ENCODE data around the gene ULK4. TPM values are rescaled to one million over a fixed set of nuclear protein-coding genes. Genes with fewer than 3 reads are reported as not detected.
"Not testable (repeated sequence)": the region's sequence is repeated elsewhere in the genome, so short reads cannot be mapped to it uniquely, and the experiment has no call there.

Gene ULK4
- total and polyA plus RNA-seq, 2 donors (not counting 1 experiment from before 2014, with no cell fraction given) = 9.1 to 9.7 TPM

- Histone ChIP-seq H2AFZ (ENCODE audit: low read length) (no peak overlapping the region), H3K79me2 (ENCODE audit: control insufficient read depth, insufficient read depth, low read length) (no peaks in the 10 kb centered on the region), H4K20me1 (ENCODE audit: control insufficient read depth, extremely low read depth, insufficient read depth, low read length) (no peaks in the 10 kb centered on the region), H3K36me3 (ENCODE audit: control insufficient read depth, insufficient read depth, low read length) (no peaks in the 10 kb centered on the region), H3K9me3 (ENCODE audit: control insufficient read depth, insufficient read depth, low read depth, low read length) (no peaks in the 10 kb centered on the region), H3K4me3 (replicated peaks in 1 of 4; ENCODE audit: control extremely low read depth in 1 of 4, insufficient read depth in 1 of 4, low read depth in 3 of 4, low read length in 4 of 4) (no peak overlapping the region), H3K4me1 (ENCODE audit: control insufficient read depth, extremely low read depth, insufficient read depth, low read length) (no peaks in the 10 kb centered on the region), H3K4me2 (ENCODE audit: extremely low read depth, insufficient read depth, low read length) (no peak overlapping the region), H3K9ac (ENCODE audit: insufficient read depth, low read length) (no peak overlapping the region), H3K27me3 (ENCODE audit: control insufficient read depth, insufficient read depth, low read length) (no peaks in the 10 kb centered on the region), H3K27ac (ENCODE audit: insufficient read depth, low read length) (no peak overlapping the region)
- TF ChIP-seq EZH2 (IDR thresholded peaks at IDR 0.05; ENCODE audit: low read length, missing control alignments) (no peak), CTCF (conservative IDR thresholded peaks at IDR 0.05 in 1 of 2, IDR thresholded peaks at IDR 0.05 in 1 of 2; ENCODE audit: low read depth in 1 of 2, low read length in 2 of 2) (no peak)
- DNase-seq (ENCODE audit: low read depth in 2 of 2) = no peak
These were observed 24.7 kb upstream of the ULK4 start for GRCh38 chr3:41986561-41986960.

GRCh38 chr3:41985018-41985417 lies 23.1 kb upstream of the ULK4 start:
- H3K79me2 ChIP-seq (ENCODE audit: control insufficient read depth, insufficient read depth, low read length) = no peaks in the 10 kb centered on the region
- H3K4me2 ChIP-seq (ENCODE audit: extremely low read depth, insufficient read depth, low read length) = no peak overlapping the region
- no peaks in the 10 kb centered on the region for H3K36me3 ChIP-seq (ENCODE audit: control insufficient read depth, insufficient read depth, low read length)
- no peak overlapping the region for H2AFZ ChIP-seq (ENCODE audit: low read length)
- no peaks in the 10 kb centered on the region for H3K4me1 ChIP-seq (ENCODE audit: control insufficient read depth, extremely low read depth, insufficient read depth, low read length)
- DNase-seq (ENCODE audit: low read depth in 2 of 2) = no peak
- TF ChIP-seq CTCF (conservative IDR thresholded peaks at IDR 0.05 in 1 of 2, IDR thresholded peaks at IDR 0.05 in 1 of 2; ENCODE audit: low read depth in 1 of 2, low read length in 2 of 2) (no peak), EZH2 (IDR thresholded peaks at IDR 0.05; ENCODE audit: low read length, missing control alignments) (no peak)
- H3K27me3 ChIP-seq (ENCODE audit: control insufficient read depth, insufficient read depth, low read length) = no peaks in the 10 kb centered on the region
- no peaks in the 10 kb centered on the region for H3K9me3 ChIP-seq (ENCODE audit: control insufficient read depth, insufficient read depth, low read depth, low read length)
- H3K9ac ChIP-seq (ENCODE audit: insufficient read depth, low read length) = no peak overlapping the region
- H3K4me3 ChIP-seq (replicated peaks in 1 of 4; ENCODE audit: control extremely low read depth in 1 of 4, insufficient read depth in 1 of 4, low read depth in 3 of 4, low read length in 4 of 4) = no peak overlapping the region
- no peaks in the 10 kb centered on the region for H4K20me1 ChIP-seq (ENCODE audit: control insufficient read depth, extremely low read depth, insufficient read depth, low read length)
- H3K27ac ChIP-seq (ENCODE audit: insufficient read depth, low read length) = no peak overlapping the region

GRCh38 chr3:41983091-41983490 lies 21.2 kb upstream of the ULK4 start:
- not testable (repeated sequence) for H2AFZ ChIP-seq (ENCODE audit: low read length)

GRCh38 chr3:41977401-41977800 lies 15.5 kb upstream of the ULK4 start:
- not testable (repeated sequence) for H3K4me2 ChIP-seq (ENCODE audit: extremely low read depth, insufficient read depth, low read length); H4K20me1 ChIP-seq (ENCODE audit: control insufficient read depth, extremely low read depth, insufficient read depth, low read length); H3K4me3 ChIP-seq (replicated peaks in 1 of 4; ENCODE audit: control extremely low read depth in 1 of 4, insufficient read depth in 1 of 4, low read depth in 3 of 4, low read length in 4 of 4); H3K79me2 ChIP-seq (ENCODE audit: control insufficient read depth, insufficient read depth, low read length); H2AFZ ChIP-seq (ENCODE audit: low read length); H3K36me3 ChIP-seq (ENCODE audit: control insufficient read depth, insufficient read depth, low read length); H3K4me1 ChIP-seq (ENCODE audit: control insufficient read depth, extremely low read depth, insufficient read depth, low read length); DNase-seq (ENCODE audit: low read depth in 2 of 2); H3K9me3 ChIP-seq (ENCODE audit: control insufficient read depth, insufficient read depth, low read depth, low read length); H3K27ac ChIP-seq (ENCODE audit: insufficient read depth, low read length); H3K27me3 ChIP-seq (ENCODE audit: control insufficient read depth, insufficient read depth, low read length); H3K9ac ChIP-seq (ENCODE audit: insufficient read depth, low read length)

More at GRCh38 chr3:41983091-41983490, 21.2 kb upstream of the ULK4 start:
- not testable (repeated sequence) for H3K27me3 ChIP-seq (ENCODE audit: control insufficient read depth, insufficient read depth, low read length); H3K79me2 ChIP-seq (ENCODE audit: control insufficient read depth, insufficient read depth, low read length); DNase-seq (ENCODE audit: low read depth in 2 of 2); H3K4me1 ChIP-seq (ENCODE audit: control insufficient read depth, extremely low read depth, insufficient read depth, low read length); H3K9me3 ChIP-seq (ENCODE audit: control insufficient read depth, insufficient read depth, low read depth, low read length); H3K27ac ChIP-seq (ENCODE audit: insufficient read depth, low read length); H3K36me3 ChIP-seq (ENCODE audit: control insufficient read depth, insufficient read depth, low read length); H3K4me3 ChIP-seq (replicated peaks in 1 of 4; ENCODE audit: control extremely low read depth in 1 of 4, insufficient read depth in 1 of 4, low read depth in 3 of 4, low read length in 4 of 4); H3K4me2 ChIP-seq (ENCODE audit: extremely low read depth, insufficient read depth, low read length); H3K9ac ChIP-seq (ENCODE audit: insufficient read depth, low read length); H4K20me1 ChIP-seq (ENCODE audit: control insufficient read depth, extremely low read depth, insufficient read depth, low read length)
